Retinal pigment epithelial cell (primary cell): Measurements from ENCODE around the gene MRPL58.
"Not testable (repeated sequence)": the region's sequence is repeated elsewhere in the genome, so short reads cannot be mapped to it uniquely, and the experiment has no call there.

ENCODE experiments used
- DNase-seq: peaks from one replicate; pipeline ENCODE4 v3.0.0-alpha.2; 2010; ENCODE audit warnings: low read depth
- H3K4me3 ChIP-seq: 2 replicates; pipeline ENCODE4 v1.5.1; 2011; ENCODE audit warnings: mild to moderate bottlenecking, low read length, control low read depth, moderate library complexity
- CTCF ChIP-seq: conservative IDR thresholded peaks from 2 replicates; pipeline ENCODE4 v1.5.1; 2011; ENCODE audit warnings: low read depth, low read length, control low read depth, inconsistent platforms

MRPL58 gene

GRCh38 chr17:75001915-75002843 is 10.3 kb upstream of the MRPL58 start:
- H3K4me3 ChIP-seq: no peak overlapping the region
- DNase-seq: no peak
- no peak for TF ChIP-seq CTCF

GRCh38 chr17:75003070-75003956 is 9.2 kb upstream of the MRPL58 start:
- TF ChIP-seq CTCF: no peak
- DNase-seq: no peak

GRCh38 chr17:75003957-75004355 is 8.5 kb upstream of the MRPL58 start:
- no peak for DNase-seq
- TF ChIP-seq CTCF: no peak
- no peak overlapping the region for H3K4me3 ChIP-seq

More at GRCh38 chr17:75003070-75003956, 9.2 kb upstream of the MRPL58 start:
- no peak overlapping the region for H3K4me3 ChIP-seq

GRCh38 chr17:75004371-75004770 is 8.1 kb upstream of the MRPL58 start:
- TF ChIP-seq CTCF: no peak

GRCh38 chr17:75005291-75005690 is 7.2 kb upstream of the MRPL58 start:
- DNase-seq: no peak
- no peak for TF ChIP-seq CTCF
- no peak overlapping the region for H3K4me3 ChIP-seq

More at GRCh38 chr17:75004371-75004770, 8.1 kb upstream of the MRPL58 start:
- H3K4me3 ChIP-seq: no peak overlapping the region
- DNase-seq: no peak

- not testable (repeated sequence) for H3K4me3 ChIP-seq
Measured at GRCh38 chr17:75006084-75006483, 6.4 kb upstream of the MRPL58 start.

GRCh38 chr17:75006653-75007052 is 5.8 kb upstream of the MRPL58 start:
- no peak for TF ChIP-seq CTCF
- DNase-seq: no peak
- H3K4me3 ChIP-seq: no peak overlapping the region

More at GRCh38 chr17:75006084-75006483, 6.4 kb upstream of the MRPL58 start:
- DNase-seq: not testable (repeated sequence)
